ENCODE data around the gene TMPRSS6. TPM values are rescaled to one million over a fixed set of nuclear protein-coding genes. Genes with fewer than 3 reads are reported as not detected.

The TMPRSS6 gene
- total and polyA plus RNA-seq, 2 of the 8 experiments (the other 6 are each of a cell fraction or from before 2014, with no cell fraction given) = 0.02 TPM; not detected in 1

- TF ChIP-seq CREB1 (IDR thresholded peaks at IDR 0.05) (peak; percentile 65), USF2 (IDR thresholded peaks at IDR 0.05; ENCODE audit: low read length) (no peak)
- H3K4ac ChIP-seq (replicated peaks; ENCODE audit: insufficient read length, low read depth, low read length) = no peak overlapping the region
- FAIRE-seq (no peak), DNase-seq (ENCODE audit: low read depth in 1 of 2, low spot score in 2 of 2) (no peak)
- no peak overlapping the region for H2BK120ac ChIP-seq (replicated peaks; ENCODE audit: low read depth, low read length)
- H3K36me3 ChIP-seq (ENCODE audit: control insufficient read depth in 2 of 4, insufficient read depth in 4 of 4, low read length in 3 of 4) = no peaks in the 10 kb centered on the region
- no peak overlapping the region for H3K4me3 ChIP-seq (ENCODE audit: extremely low read depth in 1 of 4, insufficient read depth in 2 of 4, low read depth in 3 of 4, low read length in 4 of 4)
- no peak overlapping the region for H3K9ac ChIP-seq (replicated peaks in 1 of 4; ENCODE audit: extremely low read depth in 1 of 4, low read depth in 3 of 4, low read length in 3 of 4)
- no peak overlapping the region; the same call in 1 of the 2 replicates for H2AK5ac ChIP-seq (ENCODE audit: low read depth, low read length)
- H4K8ac ChIP-seq (ENCODE audit: extremely low read depth, insufficient read depth, low read length) = no peak overlapping the region
- H3K23ac ChIP-seq (ENCODE audit: insufficient read length) = no peak overlapping the region
- no peak overlapping the region for H3K14ac ChIP-seq (ENCODE audit: insufficient read length)
- no peak overlapping the region for H3K56ac ChIP-seq (replicated peaks; ENCODE audit: insufficient read length, low read depth, low read length)
- WGBS, 2 experiments (ENCODE audit: extremely low coverage in 1 of 2, insufficient coverage in 1 of 2, insufficient read length in 1 of 2, insufficient replicate concordance in 2 of 2, low coverage in 1 of 2, low lambda C conversion rate in 2 of 2, missing lambda C conversion rate in 1 of 2) = 78% methylated on average over 15 of the region's 15 CpGs; no CpG with 5 or more reads in 1 of the 2 experiments
- CTCF ChIA-PET (ENCODE audit: partially characterized antibody) = interaction anchor here (0.8 to 2.6 kb wide), 15 partner anchors 9 to 161 kb away, joined by 3 to 24 read pairs (median 3); no protein-coding TSS in a partner anchor
- no peak overlapping the region for H2BK20ac ChIP-seq (ENCODE audit: low read length)
- H3K18ac ChIP-seq (ENCODE audit: extremely low read depth, low read length) = no peak overlapping the region
- no peaks in the 10 kb centered on the region for H3K9me3 ChIP-seq (ENCODE audit: insufficient read depth in 2 of 2, low read depth in 1 of 2, low read length in 1 of 2)
- H3K23me2 ChIP-seq (ENCODE audit: low read depth, low read length) = no peaks in the 10 kb centered on the region
- H4K20me1 ChIP-seq (replicated peaks in 1 of 2; ENCODE audit: control insufficient read depth in 1 of 2, insufficient read depth in 2 of 2, low read length in 2 of 2) = peaks cover 0 to 2% of the 10 kb centered on the region in 2 experiments
- H3K27ac ChIP-seq (ENCODE audit: low read depth, low read length) = no peak overlapping the region
- no peak overlapping the region for H2BK12ac ChIP-seq (ENCODE audit: low read depth, low read length)
- H3K79me2 ChIP-seq (ENCODE audit: control insufficient read depth in 1 of 2, insufficient read depth in 2 of 2, low read length in 2 of 2) = no peaks in the 10 kb centered on the region
- H4K91ac ChIP-seq (replicated peaks; ENCODE audit: insufficient read length, low read length) = no peak overlapping the region
- POLR2A ChIA-PET (ENCODE audit: partially characterized antibody) = interaction anchor here (1.0 to 1.5 kb wide), 2 partner anchors 10 to 59 kb away, joined by 3 to 4 read pairs; no protein-coding TSS in a partner anchor
- H2BK5ac ChIP-seq (ENCODE audit: low read depth, low read length) = no peak overlapping the region
- H3K27me3 ChIP-seq (replicated peaks in 1 of 4; ENCODE audit: control insufficient read depth in 3 of 4, extremely low read depth in 1 of 4, insufficient read depth in 3 of 4, low read length in 3 of 4) = peaks cover 0 to 21% (median 11%) of the 10 kb centered on the region in 4 experiments; a peak in 5 of 7 replicates
- H4K5ac ChIP-seq (ENCODE audit: insufficient read length, low read depth, low read length) = no peak overlapping the region
- H2BK15ac ChIP-seq (ENCODE audit: low read length) = no peak overlapping the region
- H3K4me2 ChIP-seq (ENCODE audit: insufficient read depth in 1 of 2, low read depth in 2 of 2, low read length in 2 of 2) = no peak overlapping the region
- H3K79me1 ChIP-seq (ENCODE audit: low read depth, low read length) = no peaks in the 10 kb centered on the region
- no peak overlapping the region for H2AFZ ChIP-seq (ENCODE audit: low read length)
- peaks cover 0 to 3% (median under 1%) of the 10 kb centered on the region in 4 experiments; a peak in 3 of 7 replicates for H3K4me1 ChIP-seq (replicated peaks in 1 of 4; ENCODE audit: control insufficient read depth in 3 of 4, insufficient read depth in 4 of 4, low read length in 3 of 4)
Observed at GRCh38 chr22:37079668-37080171, 29.8 kb downstream of the TMPRSS6 start.
